HEK293 (cell line): ENCODE data around the gene AGAP1.

Experiments used
- SCRT1 ChIP-seq: fragments of 450-650 bp; formaldehyde crosslinking; IDR thresholded peaks from 2 replicates; pipeline ENCODE4 v1.5.1; 2016; ENCODE audit warnings: missing biosample characterization, missing genetic modification characterization, borderline replicate concordance
- YY1 ChIP-seq: fragments of 450-650 bp; formaldehyde crosslinking; IDR thresholded peaks from 2 replicates; pipeline ENCODE4 v1.5.1; 2018; ENCODE audit warnings: missing biosample characterization, missing genetic modification characterization
- TF ChIP-seq, protein P1 (sequence below): fragments of 450-650 bp; formaldehyde crosslinking; IDR thresholded peaks from 2 replicates; pipeline ENCODE4 v1.5.1; 2016; ENCODE audit warnings: missing biosample characterization, missing genetic modification characterization

DNA sequence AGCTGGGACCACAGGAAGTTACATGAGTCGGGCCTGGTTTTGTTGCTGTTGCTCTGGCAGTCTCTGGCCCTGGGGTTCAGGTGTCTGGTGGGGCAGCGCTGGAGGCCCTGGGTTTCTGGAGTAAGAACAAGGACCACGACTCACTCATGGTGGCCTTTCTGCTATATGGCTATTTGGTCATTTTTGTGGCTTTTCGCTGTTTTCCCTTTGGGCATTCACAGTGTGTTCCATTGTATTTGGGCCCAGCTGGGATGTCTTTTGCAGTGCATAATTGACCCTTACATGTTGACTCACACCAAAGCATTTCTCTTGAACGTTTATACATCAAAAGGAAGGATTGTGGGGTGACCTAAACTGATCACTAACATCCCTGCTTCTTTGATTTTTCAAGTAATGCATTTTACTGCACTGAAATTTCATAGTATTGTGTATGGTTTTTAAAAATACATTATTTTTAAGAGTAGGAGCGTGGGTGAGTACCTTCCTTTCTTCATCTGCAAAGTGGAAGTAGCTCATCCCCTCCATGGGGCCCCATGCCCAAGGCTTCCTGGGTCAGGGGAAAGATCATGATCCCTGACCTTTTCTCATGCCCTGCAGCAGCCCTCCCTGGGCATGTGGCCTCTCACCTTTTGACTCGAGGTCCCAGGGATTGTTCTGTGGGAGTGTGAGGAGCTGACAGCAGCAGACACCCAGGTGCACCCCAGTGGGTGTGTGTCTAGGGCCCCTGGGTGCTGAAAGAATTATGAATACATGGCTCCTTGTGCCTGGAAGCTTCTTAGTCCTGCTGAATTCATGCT lies 225.5 kb downstream of the AGAP1 start:
- TF ChIP-seq, protein P1, sequence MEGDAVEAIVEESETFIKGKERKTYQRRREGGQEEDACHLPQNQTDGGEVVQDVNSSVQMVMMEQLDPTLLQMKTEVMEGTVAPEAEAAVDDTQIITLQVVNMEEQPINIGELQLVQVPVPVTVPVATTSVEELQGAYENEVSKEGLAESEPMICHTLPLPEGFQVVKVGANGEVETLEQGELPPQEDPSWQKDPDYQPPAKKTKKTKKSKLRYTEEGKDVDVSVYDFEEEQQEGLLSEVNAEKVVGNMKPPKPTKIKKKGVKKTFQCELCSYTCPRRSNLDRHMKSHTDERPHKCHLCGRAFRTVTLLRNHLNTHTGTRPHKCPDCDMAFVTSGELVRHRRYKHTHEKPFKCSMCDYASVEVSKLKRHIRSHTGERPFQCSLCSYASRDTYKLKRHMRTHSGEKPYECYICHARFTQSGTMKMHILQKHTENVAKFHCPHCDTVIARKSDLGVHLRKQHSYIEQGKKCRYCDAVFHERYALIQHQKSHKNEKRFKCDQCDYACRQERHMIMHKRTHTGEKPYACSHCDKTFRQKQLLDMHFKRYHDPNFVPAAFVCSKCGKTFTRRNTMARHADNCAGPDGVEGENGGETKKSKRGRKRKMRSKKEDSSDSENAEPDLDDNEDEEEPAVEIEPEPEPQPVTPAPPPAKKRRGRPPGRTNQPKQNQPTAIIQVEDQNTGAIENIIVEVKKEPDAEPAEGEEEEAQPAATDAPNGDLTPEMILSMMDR = no peak
- TF ChIP-seq SCRT1 (tag by site-specific recombination) = no peak
- TF ChIP-seq YY1 (tag by site-specific recombination) = no peak
